Mucosa of descending colon (tissue), 3 donors: ENCODE results near the gene PTPRA. TPM values are rescaled to one million over a fixed set of nuclear protein-coding genes. Genes with fewer than 3 reads are reported as not detected.
"Not testable (repeated sequence)": the region's sequence is repeated elsewhere in the genome, so short reads cannot be mapped to it uniquely, and the experiment has no call there.

Experiments used
- ATAC-seq: fragments of 200-7000 bp; cut with Tn5 transposase; one replicate; pipeline ENCODE4 v1.9.1; 2020; ENCODE audit warnings: mild to moderate bottlenecking, moderate library complexity
- DNase-seq, 3 donors: peaks; one replicate each; pipeline ENCODE4 v3.0.0-alpha.2; 2020
- H3K36me3 ChIP-seq: fragments of 200-600 bp; one replicate; pipeline ENCODE4 v1.8.0; 2021; ENCODE audit warnings: low read depth, mild to moderate bottlenecking
- H3K4me1 ChIP-seq: fragments of 200-600 bp; one replicate; pipeline ENCODE4 v1.8.0; 2021; ENCODE audit warnings: low read depth, mild to moderate bottlenecking
- H3K4me3 ChIP-seq: fragments of 200-600 bp; one replicate; pipeline ENCODE4 v1.8.0; 2021; ENCODE audit warnings: mild to moderate bottlenecking
- H3K9me3 ChIP-seq: fragments of 200-600 bp; one replicate; pipeline ENCODE4 v1.8.0; 2021; ENCODE audit warnings: mild to moderate bottlenecking
- intact Hi-C, 2 donors: fragments of 100-400 bp; cut with DNase I in 1 of 2; cut with micrococcal nuclease in 1 of 2; formaldehyde crosslinking; loops; one replicate each; pipeline versions ENCODE4 v1.11.0 to v1.11.1; 2022; cut with DNase I, micrococcal nuclease
- total RNA-seq, 3 donors: library from RNA; stranded (reverse); fragmentation: NEBNext Ultra II Directional in 2 of 3; extraction: Animal tissue kit (Norgen Biotek cat#: 25700) in 2 of 3; gene quantifications; one replicate each; pipeline versions ENCODE4 v1.2.1 to v1.2.4, GENCODE V29; 2021 to 2023
- TF ChIP-seq, protein P1 (sequence below): fragments of 200-600 bp; IDR thresholded peaks from one replicate; pipeline ENCODE4 v1.8.0; 2022; ENCODE audit warnings: antibody characterized with exemption, mild to moderate bottlenecking
- donor health status: DM: no; HTN: no; CAD: no; lungs with moderate emphysema.
- donor health status: DM: no; HTN: no; CAD: no.
- donor health status: DM: no; HTN: yes; CAD: no.

PTPRA gene
- total RNA-seq, 3 donors from 2014 or later, result 39.0 to 64.7 (median 59.3) TPM

DNA sequence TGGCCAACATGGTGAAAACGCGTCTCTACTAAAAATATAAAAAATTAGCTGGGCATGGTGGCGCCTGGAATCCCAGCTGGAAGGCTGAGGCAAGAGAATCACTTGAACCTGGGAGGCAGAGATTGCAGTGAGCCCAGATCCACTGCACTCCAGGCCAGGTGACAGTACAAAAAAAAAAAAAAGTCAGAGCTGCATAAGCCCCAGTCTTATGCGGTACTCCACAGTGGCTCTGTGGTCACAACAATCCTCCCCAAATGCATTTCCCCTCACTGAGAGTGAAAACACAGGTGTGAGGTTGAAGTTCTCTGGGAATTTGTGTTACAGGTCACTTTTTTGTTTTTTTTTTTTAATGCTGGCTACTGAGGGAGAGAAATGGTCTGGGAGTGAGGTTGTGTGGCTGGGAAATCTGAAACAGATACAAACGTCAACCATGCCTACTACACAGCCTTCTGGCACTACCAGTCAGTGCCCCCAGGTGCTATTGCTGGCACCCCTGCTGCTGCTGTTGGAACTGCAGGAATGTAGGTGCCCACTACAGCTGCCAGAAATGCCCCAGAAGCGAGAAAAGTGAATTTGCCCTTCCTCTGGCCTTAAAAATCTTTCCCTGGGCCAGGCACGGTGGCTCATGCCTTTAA is 178.2 kb downstream of the PTPRA start:
- no peak for DNase-seq
- no peak overlapping the region for H3K4me3 ChIP-seq
- no peak for ATAC-seq
- no peaks in the 10 kb centered on the region for H3K9me3 ChIP-seq
- H3K4me1 ChIP-seq, result peaks cover 12% of the 10 kb centered on the region
- intact Hi-C loops, result loop anchor here in 1 of 2 donors (10.0 kb wide), 1 partner anchor 63 kb away; no protein-coding TSS in a partner anchor
- TF ChIP-seq, protein P1, sequence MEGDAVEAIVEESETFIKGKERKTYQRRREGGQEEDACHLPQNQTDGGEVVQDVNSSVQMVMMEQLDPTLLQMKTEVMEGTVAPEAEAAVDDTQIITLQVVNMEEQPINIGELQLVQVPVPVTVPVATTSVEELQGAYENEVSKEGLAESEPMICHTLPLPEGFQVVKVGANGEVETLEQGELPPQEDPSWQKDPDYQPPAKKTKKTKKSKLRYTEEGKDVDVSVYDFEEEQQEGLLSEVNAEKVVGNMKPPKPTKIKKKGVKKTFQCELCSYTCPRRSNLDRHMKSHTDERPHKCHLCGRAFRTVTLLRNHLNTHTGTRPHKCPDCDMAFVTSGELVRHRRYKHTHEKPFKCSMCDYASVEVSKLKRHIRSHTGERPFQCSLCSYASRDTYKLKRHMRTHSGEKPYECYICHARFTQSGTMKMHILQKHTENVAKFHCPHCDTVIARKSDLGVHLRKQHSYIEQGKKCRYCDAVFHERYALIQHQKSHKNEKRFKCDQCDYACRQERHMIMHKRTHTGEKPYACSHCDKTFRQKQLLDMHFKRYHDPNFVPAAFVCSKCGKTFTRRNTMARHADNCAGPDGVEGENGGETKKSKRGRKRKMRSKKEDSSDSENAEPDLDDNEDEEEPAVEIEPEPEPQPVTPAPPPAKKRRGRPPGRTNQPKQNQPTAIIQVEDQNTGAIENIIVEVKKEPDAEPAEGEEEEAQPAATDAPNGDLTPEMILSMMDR, result no peak
- H3K36me3 ChIP-seq, result no peaks in the 10 kb centered on the region

DNA sequence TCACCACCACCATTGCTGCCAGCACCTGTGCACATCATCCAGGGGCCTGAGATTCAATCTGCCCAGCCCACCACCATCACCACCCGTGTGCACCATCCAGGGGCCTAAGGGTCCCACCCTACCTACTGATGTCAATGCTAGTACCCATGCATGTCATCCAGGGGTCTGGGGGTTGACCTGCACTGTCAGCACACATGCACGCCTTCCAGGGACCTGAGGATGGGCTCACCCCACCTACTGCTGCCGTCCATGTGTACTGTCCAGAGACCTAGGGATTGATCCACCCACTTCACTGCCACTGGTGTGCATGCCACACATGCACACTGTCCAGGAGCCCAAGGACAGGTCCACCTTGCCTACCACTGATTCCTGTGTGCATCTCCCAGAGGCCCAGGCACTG is 186.2 kb downstream of the PTPRA start:
- DNase-seq (no peak), ATAC-seq (no peak)
- TF ChIP-seq, protein P1, result no peak
- H3K4me1 ChIP-seq, result no peaks in the 10 kb centered on the region
- no peaks in the 10 kb centered on the region for H3K9me3 ChIP-seq
- H3K36me3 ChIP-seq, result no peaks in the 10 kb centered on the region
- H3K4me3 ChIP-seq, result no peak overlapping the region
- intact Hi-C loops, result loop anchor here in 1 of 2 donors (10.0 kb wide), 1 partner anchor 55 kb away; no protein-coding TSS in a partner anchor

DNA sequence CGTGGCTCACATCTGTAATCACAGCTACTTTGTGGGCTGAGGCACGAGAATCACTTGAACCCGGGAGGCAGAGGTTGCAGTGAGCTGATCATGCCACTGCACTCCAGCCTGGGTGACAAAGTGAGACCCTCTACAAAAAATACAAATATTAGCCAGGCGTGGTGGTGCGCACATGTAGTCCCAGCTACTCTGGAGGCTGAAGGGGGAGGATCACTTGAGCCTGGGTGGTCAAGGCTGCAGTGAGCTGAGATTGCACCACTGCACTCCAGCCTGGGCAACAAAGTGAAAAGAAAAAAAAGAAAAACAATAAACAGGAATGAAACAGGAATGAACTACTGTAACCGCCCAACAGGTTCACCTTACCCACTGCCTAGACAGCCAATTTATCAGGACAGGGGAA is 190.8 kb downstream of the PTPRA start:
- intact Hi-C loops, H3K9me3 ChIP-seq, H3K4me3 ChIP-seq, H3K36me3 ChIP-seq, H3K4me1 ChIP-seq, ATAC-seq, DNase-seq: not testable (repeated sequence)

DNA sequence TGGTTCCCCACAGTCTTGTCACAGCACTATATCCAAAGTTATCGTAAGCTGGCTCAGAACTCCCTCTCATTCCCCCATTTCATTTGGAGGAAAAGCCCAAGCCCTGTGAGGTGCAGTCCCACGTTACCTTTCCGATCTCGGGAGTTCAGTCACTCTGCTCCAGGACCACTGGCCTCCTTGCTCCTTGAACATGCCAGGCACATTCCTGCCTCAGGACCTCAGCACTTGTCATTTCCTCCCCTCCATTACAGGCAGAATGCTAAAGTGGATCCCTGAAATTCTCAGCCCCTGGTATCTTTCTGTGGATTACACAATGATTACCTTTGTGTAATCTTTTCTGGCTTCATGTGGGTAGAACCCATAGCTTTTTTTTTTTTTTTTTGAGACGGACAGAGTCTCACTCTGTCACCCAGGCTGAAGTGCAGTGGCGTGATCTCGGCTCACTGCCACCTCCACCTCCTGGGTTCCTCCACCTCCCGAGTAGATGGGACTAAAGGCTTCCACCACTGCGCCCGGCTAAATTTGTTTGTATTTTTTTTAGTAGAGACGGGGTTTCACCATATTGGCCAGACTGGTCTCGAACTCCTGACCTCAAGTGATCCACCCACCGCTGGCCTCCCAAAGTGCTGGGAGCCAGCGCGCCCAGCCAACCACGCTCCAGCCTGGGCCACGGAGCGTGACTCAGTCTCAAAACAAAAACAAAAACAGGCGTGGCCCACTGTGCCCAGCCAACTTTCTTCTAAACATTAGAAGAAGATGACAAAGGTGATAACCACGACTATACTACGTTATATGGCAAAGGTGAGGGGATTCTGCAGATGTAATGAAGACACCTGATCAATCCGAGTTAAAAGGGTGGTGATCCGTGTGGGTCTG is 194.1 kb downstream of the PTPRA start:
- no peak for ATAC-seq
- TF ChIP-seq, protein P1, result no peak
- DNase-seq, result no peak
- Histone ChIP-seq H3K36me3 (no peaks in the 10 kb centered on the region), H3K4me1 (peaks cover 11% of the 10 kb centered on the region), H3K4me3 (no peak overlapping the region), H3K9me3 (no peaks in the 10 kb centered on the region)
- intact Hi-C loops, result no loop called here

DNA sequence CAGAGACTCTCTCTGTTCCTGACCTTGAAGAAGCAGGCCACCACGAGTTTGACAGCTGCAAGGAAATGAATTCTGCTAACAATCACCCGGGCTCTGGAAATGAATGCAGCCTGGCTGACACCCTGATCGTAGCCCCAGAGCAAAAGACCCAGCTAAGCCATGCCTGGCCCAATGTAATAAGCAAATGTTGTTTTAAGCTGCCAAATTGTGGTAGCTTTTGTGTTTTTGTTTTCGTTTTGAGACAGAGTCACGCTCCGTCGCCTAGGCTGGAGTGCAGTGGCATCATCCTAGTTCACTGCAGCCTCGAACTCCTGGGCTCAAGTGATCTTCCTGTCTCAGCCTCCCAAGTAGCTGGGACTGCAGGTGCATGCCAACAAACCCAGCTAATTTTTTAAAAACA is 194.8 kb downstream of the PTPRA start:
- no peak for DNase-seq
- no peaks in the 10 kb centered on the region for H3K9me3 ChIP-seq
- ATAC-seq, result no peak
- intact Hi-C loops, result no loop called here
- no peaks in the 10 kb centered on the region for H3K36me3 ChIP-seq
- H3K4me1 ChIP-seq, result peaks cover 12% of the 10 kb centered on the region
- TF ChIP-seq, protein P1, result no peak
- H3K4me3 ChIP-seq, result no peak overlapping the region
